ENCODE data around the gene KLF5. TPM values are rescaled to one million over a fixed set of nuclear protein-coding genes. Genes with fewer than 3 reads are reported as not detected.

The KLF5 gene
- polyA plus RNA-seq, 3 donors, result 1.8 to 6.5 (median 3.6) TPM

DNA sequence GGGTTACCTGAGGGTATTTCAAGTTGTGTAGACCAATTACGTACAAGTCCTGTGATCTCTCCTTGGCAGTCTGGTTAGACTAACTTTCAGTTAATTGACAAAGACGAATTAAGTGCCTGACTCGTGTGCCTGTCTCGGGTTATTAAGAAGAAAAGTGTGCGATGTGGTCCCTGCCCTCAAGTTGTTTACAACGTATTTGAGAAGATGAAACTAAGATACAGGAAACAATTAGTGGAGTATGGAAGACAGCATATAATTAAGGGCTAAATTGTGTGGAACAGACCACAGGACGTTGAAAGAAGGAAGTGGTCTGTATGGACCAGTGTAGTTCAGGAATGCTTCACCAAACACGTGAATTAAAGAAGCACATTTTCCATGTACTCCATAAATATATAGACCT, 49.2 kb downstream of the KLF5 start:
- Mint-ChIP-seq H3K27me3 (ENCODE audit: low read depth in 3 of 3) (peaks cover 0 to 2% (median 2%) of the 10 kb centered on the region in 3 donors), H3K36me3 (no peaks in the 10 kb centered on the region), H3K4me3 (no peak overlapping the region), H3K4me1 (no peaks in the 10 kb centered on the region), H3K9me3 (peaks cover 0 to 3% (median 0%) of the 10 kb centered on the region in 7 donors), H3K27ac (no peak overlapping the region)
- TF ChIP-seq CTCF (IDR thresholded peaks at IDR 0.05), result no peak
- H3K36me3 ChIP-seq (replicated peaks in 1 of 2; ENCODE audit: control insufficient read depth in 1 of 2, insufficient read depth in 2 of 2, low read length in 2 of 2), result no peaks in the 10 kb centered on the region
- no peaks in the 10 kb centered on the region for H4K20me1 ChIP-seq (ENCODE audit: insufficient read depth, low read length)
- intact Hi-C loops (cut with micrococcal nuclease), result no loop called here
- no peaks in the 10 kb centered on the region for H3K4me1 ChIP-seq (ENCODE audit: control insufficient read depth in 1 of 2, insufficient read depth in 2 of 2, low read length in 2 of 2)
- no peaks in the 10 kb centered on the region for H3K9me3 ChIP-seq (replicated peaks in 1 of 2; ENCODE audit: control insufficient read depth in 1 of 2, insufficient read depth in 1 of 2, low read length in 2 of 2)
- H3K27ac ChIP-seq (ENCODE audit: low read depth in 1 of 2, low read length in 2 of 2), result no peak overlapping the region
- H3K4me3 ChIP-seq (replicated peaks in 1 of 3; ENCODE audit: low read depth in 2 of 3, low read length in 3 of 3), result no peak overlapping the region
- no peak overlapping the region for H2AFZ ChIP-seq (ENCODE audit: insufficient read depth, low read depth, low read length, poor library complexity, severe bottlenecking)
- H3K9ac ChIP-seq (ENCODE audit: insufficient read depth, low read length, poor library complexity, severe bottlenecking), result no peak overlapping the region
- no peaks in the 10 kb centered on the region for H3K27me3 ChIP-seq (ENCODE audit: control insufficient read depth in 2 of 2, insufficient read depth in 2 of 2, low read length in 2 of 2)
- WGBS (ENCODE audit: insufficient coverage), result 54% methylated on average over 4 of the region's 8 CpGs
- no peaks in the 10 kb centered on the region for H3K79me2 ChIP-seq (ENCODE audit: insufficient read depth, low read length)
- no peak overlapping the region for H3K4me2 ChIP-seq (replicated peaks; ENCODE audit: extremely low read depth, low read length, poor library complexity, severe bottlenecking)
- DNase-seq, result no peak

GRCh38 chr13:73109288-73109899, 50.6 kb downstream of the KLF5 start:
- no peaks in the 10 kb centered on the region for H3K36me3 Mint-ChIP-seq
- intact Hi-C loops (cut with micrococcal nuclease), result no loop called here

More at GRCh38 chr13:73109288-73109899, 50.6 kb downstream of the KLF5 start:
- no peaks in the 10 kb centered on the region for H4K20me1 ChIP-seq (ENCODE audit: insufficient read depth, low read length)
- H2AFZ ChIP-seq (ENCODE audit: insufficient read depth, low read depth, low read length, poor library complexity, severe bottlenecking), result no peak overlapping the region
- Mint-ChIP-seq H3K4me1 (no peaks in the 10 kb centered on the region), H3K27ac (no peak overlapping the region), H3K4me3 (no peak overlapping the region), H3K9me3 (peaks cover 0 to 4% (median 0%) of the 10 kb centered on the region in 7 donors), H3K27me3 (ENCODE audit: low read depth in 3 of 3) (peaks cover 0 to 2% (median 2%) of the 10 kb centered on the region in 3 donors)
- TF ChIP-seq CTCF (IDR thresholded peaks at IDR 0.05), result no peak
- no peaks in the 10 kb centered on the region for H3K9me3 ChIP-seq (replicated peaks in 1 of 2; ENCODE audit: control insufficient read depth in 1 of 2, insufficient read depth in 1 of 2, low read length in 2 of 2)
- H3K27ac ChIP-seq (ENCODE audit: low read depth in 1 of 2, low read length in 2 of 2), result no peak overlapping the region
- H3K36me3 ChIP-seq (replicated peaks in 1 of 2; ENCODE audit: control insufficient read depth in 1 of 2, insufficient read depth in 2 of 2, low read length in 2 of 2), result no peaks in the 10 kb centered on the region
- no peaks in the 10 kb centered on the region for H3K79me2 ChIP-seq (ENCODE audit: insufficient read depth, low read length)
- no peak overlapping the region for H3K4me3 ChIP-seq (replicated peaks in 1 of 3; ENCODE audit: low read depth in 2 of 3, low read length in 3 of 3)
- no peak for DNase-seq
- H3K27me3 ChIP-seq (ENCODE audit: control insufficient read depth in 2 of 2, insufficient read depth in 2 of 2, low read length in 2 of 2), result no peaks in the 10 kb centered on the region
- no peak overlapping the region for H3K4me2 ChIP-seq (replicated peaks; ENCODE audit: extremely low read depth, low read length, poor library complexity, severe bottlenecking)
- H3K9ac ChIP-seq (ENCODE audit: insufficient read depth, low read length, poor library complexity, severe bottlenecking), result no peak overlapping the region
- H3K4me1 ChIP-seq (ENCODE audit: control insufficient read depth in 1 of 2, insufficient read depth in 2 of 2, low read length in 2 of 2), result no peaks in the 10 kb centered on the region
- WGBS (ENCODE audit: insufficient coverage), result 97% methylated on average over 8 of the region's 11 CpGs
